GM12873 (cell line): Measurements from ENCODE around the gene PDLIM4.

Source experiments
- TF ChIP-seq, protein P1 (sequence below): IDR thresholded peaks from 2 replicates; pipeline ENCODE4 v1.5.1; 2012; ENCODE audit warnings: low read depth, mild to moderate bottlenecking, moderate library complexity, low read length, control low read depth; ENCODE audit not compliant: insufficient read depth; ENCODE audit errors: missing control alignments

The PDLIM4 gene

GRCh38 chr5:132261881-132262845 lies 4.7 kb downstream of the PDLIM4 start:
- TF ChIP-seq, protein P1, sequence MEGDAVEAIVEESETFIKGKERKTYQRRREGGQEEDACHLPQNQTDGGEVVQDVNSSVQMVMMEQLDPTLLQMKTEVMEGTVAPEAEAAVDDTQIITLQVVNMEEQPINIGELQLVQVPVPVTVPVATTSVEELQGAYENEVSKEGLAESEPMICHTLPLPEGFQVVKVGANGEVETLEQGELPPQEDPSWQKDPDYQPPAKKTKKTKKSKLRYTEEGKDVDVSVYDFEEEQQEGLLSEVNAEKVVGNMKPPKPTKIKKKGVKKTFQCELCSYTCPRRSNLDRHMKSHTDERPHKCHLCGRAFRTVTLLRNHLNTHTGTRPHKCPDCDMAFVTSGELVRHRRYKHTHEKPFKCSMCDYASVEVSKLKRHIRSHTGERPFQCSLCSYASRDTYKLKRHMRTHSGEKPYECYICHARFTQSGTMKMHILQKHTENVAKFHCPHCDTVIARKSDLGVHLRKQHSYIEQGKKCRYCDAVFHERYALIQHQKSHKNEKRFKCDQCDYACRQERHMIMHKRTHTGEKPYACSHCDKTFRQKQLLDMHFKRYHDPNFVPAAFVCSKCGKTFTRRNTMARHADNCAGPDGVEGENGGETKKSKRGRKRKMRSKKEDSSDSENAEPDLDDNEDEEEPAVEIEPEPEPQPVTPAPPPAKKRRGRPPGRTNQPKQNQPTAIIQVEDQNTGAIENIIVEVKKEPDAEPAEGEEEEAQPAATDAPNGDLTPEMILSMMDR = no peak

DNA sequence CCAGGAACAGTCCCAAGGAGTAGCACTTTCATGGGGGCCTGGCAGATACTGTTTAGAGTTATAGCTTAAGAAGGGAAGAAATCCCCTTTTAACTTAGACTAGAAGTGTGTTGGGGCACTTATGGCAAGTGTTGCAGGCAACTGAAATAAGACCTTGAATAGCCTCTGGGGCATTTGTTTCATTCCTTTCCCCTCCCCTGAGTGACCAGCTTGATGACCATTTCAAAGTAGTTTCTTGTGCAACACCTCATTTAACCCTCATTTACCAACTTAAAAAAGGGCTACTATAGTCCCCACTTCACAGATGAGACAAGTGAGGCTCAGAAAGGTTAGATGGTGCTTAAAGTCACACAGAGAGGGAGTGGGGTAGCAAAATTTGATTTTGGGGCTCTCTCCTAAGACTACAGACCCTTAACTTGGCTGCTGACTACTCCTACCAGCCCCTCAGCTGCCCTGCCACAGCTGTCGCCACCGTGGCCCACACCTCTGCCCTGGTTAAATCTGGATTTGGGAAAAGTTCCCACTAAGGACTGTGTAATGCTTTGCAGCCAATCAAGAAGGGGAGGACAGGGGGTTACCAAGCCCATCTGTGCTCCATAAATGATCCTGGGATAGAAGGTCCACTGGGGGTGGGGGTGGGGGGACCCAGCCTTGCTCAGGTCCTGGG lies 5.5 kb downstream of the PDLIM4 start:
- TF ChIP-seq, protein P1 = no peak

DNA sequence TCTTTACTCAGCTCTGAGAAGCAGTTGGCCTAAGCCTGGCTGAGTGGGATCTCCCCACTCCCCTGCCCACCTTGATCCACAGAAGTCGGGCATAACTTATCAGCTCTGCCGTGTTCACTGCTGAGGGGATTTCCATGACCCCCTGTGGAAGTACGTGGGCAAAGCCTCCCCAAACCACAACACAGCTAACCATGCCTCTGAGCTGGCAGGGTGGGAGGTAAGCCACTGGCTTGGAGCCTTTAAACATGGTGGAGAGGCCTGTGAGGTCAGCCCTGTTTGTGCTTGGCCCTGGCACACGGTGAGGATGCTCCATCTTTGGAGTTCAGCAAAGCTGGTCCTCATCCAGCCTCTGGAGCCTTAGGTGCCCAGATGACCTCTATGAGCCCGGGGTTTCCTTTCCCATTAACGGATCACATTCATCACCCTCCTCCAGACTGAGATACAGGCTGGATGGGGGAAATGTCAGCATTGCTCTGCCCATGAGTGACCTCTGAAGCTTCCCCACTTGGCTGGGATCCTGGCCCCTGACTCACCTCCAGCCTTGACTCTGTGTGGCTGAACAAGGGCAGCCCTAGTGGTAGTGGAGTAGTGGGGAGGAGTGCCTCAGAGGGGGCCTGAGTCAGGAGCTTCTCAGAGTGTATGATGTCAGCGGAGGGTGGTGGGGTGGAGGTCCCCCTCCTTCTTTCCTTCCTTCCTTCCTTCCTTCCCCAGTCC lies 6.2 kb downstream of the PDLIM4 start:
- TF ChIP-seq, protein P1 = no peak

GRCh38 chr5:132264546-132265335 lies 7.2 kb downstream of the PDLIM4 start:
- TF ChIP-seq, protein P1 = no peak

- TF ChIP-seq, protein P1 = no peak
Measured at GRCh38 chr5:132265336-132266030, 8.0 kb downstream of the PDLIM4 start.

- TF ChIP-seq, protein P1 = no peak
Measured at GRCh38 chr5:132266031-132266835, 8.7 kb downstream of the PDLIM4 start.
